Body of pancreas (tissue), 4 donors: Measurements from ENCODE around the gene NR1H4. TPM values are rescaled to one million over a fixed set of nuclear protein-coding genes. Genes with fewer than 3 reads are reported as not detected.
A peak's percentile ranks its signal among the peaks of the same experiment; 100 is the strongest.

Experiments used
- ATAC-seq: fragments of 150-250 bp; one replicate; pipeline ENCODE4 v1.9.1; 2016
- DNase-seq, 4 donors: peaks; one replicate each; pipeline ENCODE4 v3.0.0-alpha.2; 2019
- H3K27ac ChIP-seq, 4 donors: fragments of 200-600 bp; sonication (generic); 1 replicate in 3 of 4; 2 replicates in 1 of 4; pipeline versions ENCODE4 v1.5.1 to v1.6.1; 2016 to 2019; ENCODE audit warnings: mild to moderate bottlenecking in 1 of 4, mixed read lengths in 1 of 4, moderate library complexity in 1 of 4
- H3K27me3 ChIP-seq, 2 donors: fragments of 200-600 bp; sonication (generic); one replicate each; pipeline ENCODE4 v1.6.0; 2016; ENCODE audit warnings: mild to moderate bottlenecking in 1 of 2
- H3K36me3 ChIP-seq, 2 donors: fragments of 200-600 bp; sonication (generic); replicated peaks in 1 of 2; 2 replicates each; pipeline ENCODE4 v1.5.1; 2016; ENCODE audit warnings: low read depth in 2 of 2; ENCODE audit not compliant: insufficient read depth in 1 of 2
- H3K4me1 ChIP-seq: fragments of 200-600 bp; sonication (generic); one replicate; pipeline ENCODE4 v1.6.0; 2016
- H3K4me3 ChIP-seq, 2 donors: fragments of 200-600 bp; sonication (generic); 1 replicate in 1 of 2; 2 replicates in 1 of 2; pipeline ENCODE4 v1.5.1; 2016 to 2019
- H3K9me3 ChIP-seq, 3 donors: fragments of 200-600 bp; sonication (generic); 1 replicate in 2 of 3; 2 replicates in 1 of 3; pipeline ENCODE4 v1.5.1; 2016
- CTCF ChIP-seq, 7 experiments: fragments of 450-650 bp in 4 of 7; fragments of 200-600 bp in 3 of 7; sonication (generic) in 3 of 7; IDR thresholded peaks; one replicate each; pipeline ENCODE4 v1.5.1; 2016 to 2019; ENCODE audit warnings: antibody characterized with exemption in 7 of 7
- POLR2A ChIP-seq, 3 donors: fragments of 450-650 bp; IDR thresholded peaks; one replicate each; pipeline ENCODE4 v1.6.1; 2016; ENCODE audit warnings: antibody characterized with exemption in 3 of 3, mild to moderate bottlenecking in 2 of 3
- WGBS, 2 donors: methylation state at CpG; one replicate each; pipeline ENCODE4 v1.1.5; 2017; 5-methylcytosine and 5-hydroxymethylcytosine counted together
- intact Hi-C: fragments of 100-400 bp; cut with DNase I; formaldehyde crosslinking; loops from one replicate; pipeline ENCODE4 v1.15.1; 2023
- total RNA-seq, 2 donors: library from RNA; depleted of rRNA; stranded (reverse); fragments of >200 nt; gene quantifications; one replicate each; pipeline ENCODE4 v1.1.0, GENCODE V29; 2016

The NR1H4 gene
- total RNA-seq, 2 donors from 2014 or later, result 1.3 to 2.9 TPM

DNA sequence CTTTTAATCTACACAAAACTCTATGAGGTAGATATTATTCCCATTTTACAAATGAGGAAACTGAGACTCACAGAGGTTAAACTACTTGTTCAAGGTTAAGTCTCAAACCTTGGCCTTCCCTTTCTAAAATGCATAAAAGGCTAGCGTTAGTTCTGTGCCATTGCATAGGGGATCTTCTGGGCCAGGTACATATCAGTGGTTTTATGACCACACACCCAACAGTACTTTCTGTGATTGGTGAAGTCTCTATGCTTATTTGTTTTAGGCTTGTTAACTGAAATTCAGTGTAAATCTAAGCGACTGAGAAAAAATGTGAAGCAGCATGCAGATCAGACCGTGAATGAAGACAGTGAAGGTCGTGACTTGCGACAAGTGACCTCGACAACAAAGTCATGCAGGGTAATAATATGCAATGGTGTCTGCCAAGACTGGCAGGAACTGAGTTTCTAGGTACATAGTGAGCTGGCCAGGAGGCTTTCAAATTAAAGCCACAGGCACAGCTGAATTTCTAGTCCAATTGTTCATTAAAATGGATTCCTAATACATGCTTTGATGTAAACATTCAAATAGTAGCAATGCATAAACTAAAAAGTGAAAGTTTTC, 61.1 kb downstream of the NR1H4 start:
- DNase-seq, result no peak
- H3K4me3 ChIP-seq, result no peak overlapping the region
- H3K4me1 ChIP-seq, result no peaks in the 10 kb centered on the region
- no peak for ATAC-seq
- no peaks in the 10 kb centered on the region for H3K27me3 ChIP-seq
- TF ChIP-seq POLR2A (IDR thresholded peaks at IDR 0.05) (no peak), CTCF (IDR thresholded peaks at IDR 0.05) (no peak)
- intact Hi-C loops, result no loop called here
- H3K27ac ChIP-seq, result no peak overlapping the region
- no peaks in the 10 kb centered on the region for H3K9me3 ChIP-seq
- 52% methylated on average over 6 of the region's 6 CpGs for WGBS, 2 donors
- H3K36me3 ChIP-seq, result peaks cover 0 to 2% of the 10 kb centered on the region in 2 donors

DNA sequence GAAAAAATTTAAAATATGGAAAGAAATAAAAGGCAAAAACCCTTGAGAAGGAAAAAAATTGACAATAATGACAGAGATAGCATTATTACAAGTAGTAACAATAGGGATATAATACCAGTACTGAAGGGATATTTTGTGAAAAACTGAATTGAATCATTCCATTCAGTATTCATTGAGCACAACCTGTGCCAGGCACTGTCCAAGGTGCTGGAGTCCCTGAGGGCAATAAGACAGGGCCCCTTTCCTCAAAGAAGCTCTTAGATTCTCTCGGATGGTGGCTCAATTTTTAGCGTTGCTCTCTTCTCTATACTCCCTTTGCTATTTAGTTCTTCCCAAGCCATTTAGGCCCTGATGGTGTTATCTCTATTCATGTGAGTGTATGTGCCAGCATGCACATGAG, 65.5 kb downstream of the NR1H4 start:
- intact Hi-C loops, result no loop called here
- Histone ChIP-seq H3K4me1 (no peaks in the 10 kb centered on the region), H3K27ac (no peak overlapping the region), H3K9me3 (no peaks in the 10 kb centered on the region), H3K4me3 (no peak overlapping the region), H3K27me3 (no peaks in the 10 kb centered on the region), H3K36me3 (peaks cover 0 to 2% of the 10 kb centered on the region in 2 donors)
- no peak for TF ChIP-seq POLR2A (IDR thresholded peaks at IDR 0.05)
- no peak for TF ChIP-seq CTCF (IDR thresholded peaks at IDR 0.05)
- ATAC-seq (no peak), DNase-seq (peak in 1 of 4 donors; percentile 24)
- 25 to 31% methylated on average over 2 of the region's 2 CpGs for WGBS, 2 donors

DNA sequence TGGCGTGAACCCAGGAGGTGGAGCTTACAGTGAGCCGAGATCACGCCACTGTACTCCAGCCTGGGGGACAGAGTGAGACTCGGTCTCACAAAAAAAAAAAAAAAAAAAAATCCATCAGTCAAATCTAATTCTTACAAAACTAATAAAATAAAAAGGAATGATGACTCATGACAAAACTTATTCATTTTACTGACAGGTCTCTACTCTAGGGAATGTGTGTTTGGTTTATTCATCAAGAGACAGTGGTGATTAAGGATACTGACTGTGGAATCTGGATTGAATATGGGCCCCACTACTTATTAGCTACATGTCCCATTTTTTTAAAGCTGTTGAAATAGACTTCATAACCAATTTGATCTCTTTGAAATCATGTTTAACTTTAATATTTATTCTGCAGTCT, 70.5 kb downstream of the NR1H4 start:
- Histone ChIP-seq H3K27me3 (no peaks in the 10 kb centered on the region), H3K9me3 (no peaks in the 10 kb centered on the region), H3K4me1 (no peaks in the 10 kb centered on the region), H3K36me3 (no peaks in the 10 kb centered on the region), H3K27ac (no peak overlapping the region), H3K4me3 (no peak overlapping the region)
- DNase-seq (no peak), ATAC-seq (no peak)
- intact Hi-C loops, result no loop called here
- 74 to 84% methylated on average over 4 of the region's 4 CpGs for WGBS, 2 donors
- no peak for TF ChIP-seq POLR2A (IDR thresholded peaks at IDR 0.05)
- no peak for TF ChIP-seq CTCF (IDR thresholded peaks at IDR 0.05)

DNA sequence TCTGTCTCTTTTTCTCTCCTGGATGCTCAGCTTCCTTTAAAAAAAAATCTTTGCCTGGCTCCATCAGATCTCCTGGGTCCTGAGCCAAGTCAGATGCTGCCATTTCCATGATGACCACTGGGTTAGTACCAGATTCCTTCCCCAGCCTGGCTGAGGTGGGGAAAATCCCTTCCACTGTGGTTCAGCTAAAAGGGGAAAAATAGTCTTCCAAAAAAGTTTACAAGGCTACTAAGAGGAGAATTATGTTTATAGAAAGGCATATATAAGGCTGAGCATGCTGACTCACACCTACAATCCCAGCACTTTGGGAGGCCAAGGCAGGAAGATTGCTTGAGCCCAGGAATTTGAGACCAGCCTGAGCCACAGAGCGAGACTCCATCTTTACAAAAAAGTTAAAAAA, 71.4 kb downstream of the NR1H4 start:
- ATAC-seq (no peak), DNase-seq (no peak)
- Histone ChIP-seq H3K4me3 (no peak overlapping the region), H3K9me3 (no peaks in the 10 kb centered on the region), H3K27me3 (no peaks in the 10 kb centered on the region), H3K4me1 (no peaks in the 10 kb centered on the region), H3K36me3 (no peaks in the 10 kb centered on the region), H3K27ac (no peak overlapping the region)
- WGBS, 2 donors, result 78 to 88% methylated on average over 1 of the region's 1 CpG
- intact Hi-C loops, result no loop called here
- TF ChIP-seq CTCF (IDR thresholded peaks at IDR 0.05), result no peak

DNA sequence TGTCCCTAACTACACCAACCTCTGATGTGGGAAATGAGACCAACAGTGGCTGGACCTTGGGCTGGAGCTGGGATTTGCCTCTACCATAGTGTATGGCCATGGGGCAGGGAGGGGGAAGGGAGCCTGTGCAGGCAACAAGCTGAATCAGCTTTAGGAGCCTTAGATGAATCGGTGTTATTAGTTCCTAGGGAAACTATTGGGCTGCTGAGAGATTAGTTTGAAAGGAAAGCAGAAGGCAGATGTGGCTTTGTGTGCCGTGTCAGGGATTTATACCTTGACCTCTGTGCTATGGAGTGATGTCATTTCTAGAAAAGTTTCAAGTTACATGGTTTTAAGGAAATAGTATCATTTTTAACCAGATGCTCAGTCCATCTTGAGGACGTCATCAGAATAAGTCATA, 80.3 kb downstream of the NR1H4 start:
- no peaks in the 10 kb centered on the region for H3K9me3 ChIP-seq
- DNase-seq (no peak), ATAC-seq (peak; percentile 23)
- intact Hi-C loops, result loop anchor here (10.0 kb wide), 1 partner anchor 319 kb away; no protein-coding TSS in a partner anchor
- peaks cover 12% of the 10 kb centered on the region for H3K4me1 ChIP-seq
- no peaks in the 10 kb centered on the region for H3K36me3 ChIP-seq
- H3K27me3 ChIP-seq, result no peaks in the 10 kb centered on the region
- peak overlapping the region in 2 of 4 donors; percentile 23 to 37 for H3K27ac ChIP-seq
- H3K4me3 ChIP-seq, result no peak overlapping the region
- TF ChIP-seq POLR2A (IDR thresholded peaks at IDR 0.05), result no peak
- 34 to 41% methylated on average over 3 of the region's 3 CpGs for WGBS, 2 donors
